Thymus (tissue), 11 donors: ENCODE results near the gene PPRC1. TPM values are rescaled to one million over a fixed set of nuclear protein-coding genes. Genes with fewer than 3 reads are reported as not detected.

Source experiments
- DNase-seq, 9 donors: peaks; one replicate each; pipeline ENCODE4 v3.0.0-alpha.2; 2013; ENCODE audit warnings: low spot score in 9 of 9, low read depth in 6 of 9, missing footprints in 1 of 9
- H3K27ac ChIP-seq, 2 donors: one replicate each; pipeline ENCODE4 v1.5.1; 2013; ENCODE audit warnings: control low read depth in 1 of 2, low read depth in 1 of 2, low read length in 1 of 2, mild to moderate bottlenecking in 1 of 2, moderate library complexity in 1 of 2
- H3K27me3 ChIP-seq, 2 donors: one replicate each; pipeline ENCODE4 v1.5.1; 2013; ENCODE audit warnings: low read length in 1 of 2; ENCODE audit not compliant: control insufficient read depth in 2 of 2, insufficient read depth in 1 of 2
- H3K36me3 ChIP-seq, 2 donors: one replicate each; pipeline ENCODE4 v1.5.1; 2013; ENCODE audit warnings: low read length in 1 of 2, mild to moderate bottlenecking in 1 of 2, moderate library complexity in 1 of 2; ENCODE audit not compliant: control insufficient read depth in 2 of 2, insufficient read depth in 2 of 2
- H3K4me1 ChIP-seq, 2 donors: one replicate each; pipeline ENCODE4 v1.5.1; 2013; ENCODE audit warnings: low read length in 2 of 2; ENCODE audit not compliant: control insufficient read depth in 2 of 2, insufficient read depth in 2 of 2
- H3K4me3 ChIP-seq, 2 donors: one replicate each; pipeline ENCODE4 v1.5.1; 2013; ENCODE audit warnings: low read length in 2 of 2, control low read depth in 1 of 2, mild to moderate bottlenecking in 1 of 2
- H3K9me3 ChIP-seq, 2 donors: one replicate each; pipeline ENCODE4 v1.5.1; 2013; ENCODE audit warnings: low read length in 1 of 2, mild to moderate bottlenecking in 1 of 2; ENCODE audit not compliant: control insufficient read depth in 2 of 2, insufficient read depth in 1 of 2
- WGBS: extraction: QIAGEN DNeasy Blood & Tissue Kit; methylation state at CpG from one replicate; pipeline ENCODE4 v1.1.7; 2013; 5-methylcytosine and 5-hydroxymethylcytosine counted together
- polyA plus RNA-seq: library from polyadenylated mRNA; stranded (reverse); fragments of 200-250 nt; gene quantifications from one replicate; pipeline ENCODE4 v1.2.3, GENCODE V29; 2013
- total RNA-seq: library from RNA; stranded (reverse); fragments of 120-200 nt; gene quantifications from one replicate; pipeline ENCODE4 v1.2.4, GENCODE V29; 2013
- donor health status: healthy.

The PPRC1 gene
- total and polyA plus RNA-seq, 2 donors: 7.6 to 19.3 TPM

GRCh38 chr10:102153093-102153620 is 20.3 kb downstream of the PPRC1 start:
- WGBS: 40% methylated on average over 5 of the region's 5 CpGs
- Histone ChIP-seq H3K9me3 (no peaks in the 10 kb centered on the region), H3K4me1 (peaks cover 6 to 18% of the 10 kb centered on the region in 2 donors), H3K27ac (peak overlapping the region in 1 of 2 donors; percentile 83), H3K36me3 (peaks cover 22 to 55% of the 10 kb centered on the region in 2 donors), H3K27me3 (no peaks in the 10 kb centered on the region), H3K4me3 (peak overlapping the region; percentile 69 to 100)
- no peak for DNase-seq

GRCh38 chr10:102154466-102155116 is 21.8 kb downstream of the PPRC1 start:
- no peak for DNase-seq
- H3K9me3 ChIP-seq: no peaks in the 10 kb centered on the region
- H3K4me1 ChIP-seq: peaks cover 6 to 18% of the 10 kb centered on the region in 2 donors
- H3K27me3 ChIP-seq: no peaks in the 10 kb centered on the region
- H3K36me3 ChIP-seq: peaks cover 19 to 54% of the 10 kb centered on the region in 2 donors
- H3K27ac ChIP-seq: no peak overlapping the region
- no peak overlapping the region for H3K4me3 ChIP-seq
- WGBS: 97% methylated on average over 11 of the region's 11 CpGs

- WGBS: 96% methylated on average over 3 of the region's 3 CpGs
- Histone ChIP-seq H3K36me3 (peaks cover 45 to 69% of the 10 kb centered on the region in 2 donors), H3K9me3 (no peaks in the 10 kb centered on the region), H3K27me3 (no peaks in the 10 kb centered on the region), H3K27ac (no peak overlapping the region), H3K4me3 (no peak overlapping the region), H3K4me1 (peaks cover 6 to 14% of the 10 kb centered on the region in 2 donors)
- no peak for DNase-seq
Measured at GRCh38 chr10:102157224-102157623, 24.4 kb downstream of the PPRC1 start.

GRCh38 chr10:102159051-102159597 is 26.3 kb downstream of the PPRC1 start:
- 97% methylated on average over 5 of the region's 5 CpGs for WGBS

GRCh38 chr10:102159831-102160230 is 27.0 kb downstream of the PPRC1 start:
- Histone ChIP-seq H3K27me3 (no peaks in the 10 kb centered on the region), H3K4me3 (no peak overlapping the region), H3K36me3 (peaks cover 49 to 82% of the 10 kb centered on the region in 2 donors), H3K9me3 (no peaks in the 10 kb centered on the region), H3K27ac (no peak overlapping the region), H3K4me1 (no peaks in the 10 kb centered on the region)
- 98% methylated on average over 4 of the region's 4 CpGs for WGBS
- DNase-seq: no peak

More at GRCh38 chr10:102159051-102159597, 26.3 kb downstream of the PPRC1 start:
- H3K4me1 ChIP-seq: no peaks in the 10 kb centered on the region
- no peak overlapping the region for H3K27ac ChIP-seq
- no peaks in the 10 kb centered on the region for H3K27me3 ChIP-seq
- no peak overlapping the region for H3K4me3 ChIP-seq
- no peaks in the 10 kb centered on the region for H3K9me3 ChIP-seq
- peaks cover 49 to 87% of the 10 kb centered on the region in 2 donors for H3K36me3 ChIP-seq
- DNase-seq: no peak

GRCh38 chr10:102163342-102163989 is 30.6 kb downstream of the PPRC1 start:
- Histone ChIP-seq H3K27ac (no peak overlapping the region), H3K27me3 (no peaks in the 10 kb centered on the region), H3K36me3 (peaks cover 37 to 56% of the 10 kb centered on the region in 2 donors), H3K4me1 (no peaks in the 10 kb centered on the region), H3K9me3 (no peaks in the 10 kb centered on the region), H3K4me3 (no peak overlapping the region)
- no peak for DNase-seq
- WGBS: 93% methylated on average over 4 of the region's 4 CpGs

GRCh38 chr10:102167861-102168260 is 35.0 kb downstream of the PPRC1 start:
- no peaks in the 10 kb centered on the region for H3K9me3 ChIP-seq
- WGBS: 89% methylated on average over 1 of the region's 1 CpG
- H3K27ac ChIP-seq: no peak overlapping the region
- DNase-seq: no peak
- peaks cover 3 to 14% of the 10 kb centered on the region in 2 donors for H3K36me3 ChIP-seq
- no peaks in the 10 kb centered on the region for H3K4me1 ChIP-seq
- H3K27me3 ChIP-seq: no peaks in the 10 kb centered on the region
- no peak overlapping the region for H3K4me3 ChIP-seq

- Histone ChIP-seq H3K9me3 (no peaks in the 10 kb centered on the region), H3K36me3 (no peaks in the 10 kb centered on the region), H3K4me1 (no peaks in the 10 kb centered on the region), H3K4me3 (no peak overlapping the region), H3K27ac (no peak overlapping the region), H3K27me3 (no peaks in the 10 kb centered on the region)
- WGBS: 65% methylated on average over 3 of the region's 3 CpGs
- no peak for DNase-seq
Measured at GRCh38 chr10:102170602-102171001, 37.8 kb downstream of the PPRC1 start.

- Histone ChIP-seq H3K9me3 (no peaks in the 10 kb centered on the region), H3K27me3 (peaks cover 0 to 3% of the 10 kb centered on the region in 2 donors), H3K27ac (no peak overlapping the region), H3K4me1 (no peaks in the 10 kb centered on the region), H3K4me3 (no peak overlapping the region), H3K36me3 (no peaks in the 10 kb centered on the region)
- WGBS: 94% methylated on average over 8 of the region's 8 CpGs
- DNase-seq: no peak
Measured at GRCh38 chr10:102172288-102172687, 39.4 kb downstream of the PPRC1 start.
